GM12891 (cell line): Measurements from ENCODE around the gene DDX41.
A peak's percentile ranks its signal among the peaks of the same experiment; 100 is the strongest.

ENCODE experiments used
- DNase-seq: peaks from one replicate; pipeline ENCODE4 v3.0.0; 2011; ENCODE audit warnings: low spot score; ENCODE audit not compliant: insufficient read length
- FAIRE-seq: peaks from 2 replicates; lab custom pipeline; 2011; peaks lifted over from hg19 to GRCh38; lab: Jason Lieb, UNC
- PAX5 ChIP-seq: IDR thresholded peaks from 2 replicates; pipeline ENCODE4 v1.6.1; 2011; ENCODE audit warnings: low read length, moderate library complexity, mild to moderate bottlenecking; ENCODE audit not compliant: insufficient read depth, severe bottlenecking
- POLR2A ChIP-seq: IDR thresholded peaks from 2 replicates; pipeline ENCODE4 v1.6.1; 2011; ENCODE audit warnings: low read depth, low read length, control low read depth
- POLR2AphosphoS5 ChIP-seq: IDR thresholded peaks from 2 replicates; pipeline ENCODE4 v1.6.1; 2011; ENCODE audit warnings: low read depth, low read length, control low read depth
- POU2F2 ChIP-seq: IDR thresholded peaks from 2 replicates; pipeline ENCODE4 v1.6.1; 2011; ENCODE audit warnings: low read depth, mild to moderate bottlenecking, control low read depth, low read length, moderate library complexity
- SPI1 ChIP-seq: IDR thresholded peaks from 2 replicates; pipeline ENCODE4 v1.6.1; 2011; ENCODE audit warnings: low read depth, low read length, control low read depth
- TAF1 ChIP-seq: IDR thresholded peaks from 2 replicates; pipeline ENCODE4 v1.6.1; 2011; ENCODE audit warnings: low read depth, low read length, control low read depth

The DDX41 gene

GRCh38 chr5:177526191-177526590 lies 9.4 kb upstream of the DDX41 start:
- no peak for FAIRE-seq
- TF ChIP-seq POU2F2 (no peak), PAX5 (no peak), POLR2A (no peak), SPI1 (no peak), TAF1 (no peak), POLR2AphosphoS5 (no peak)
- DNase-seq, result no peak

- FAIRE-seq (no peak), DNase-seq (no peak)
- TF ChIP-seq POU2F2, result no peak
- TF ChIP-seq POLR2A, result no peak
Observed at GRCh38 chr5:177524941-177525655, 8.3 kb upstream of the DDX41 start.

- no peak for DNase-seq
- no peak for FAIRE-seq
- TF ChIP-seq SPI1 (no peak), TAF1 (no peak), POLR2AphosphoS5 (no peak), POLR2A (no peak)
Observed at GRCh38 chr5:177524539-177524900, 7.8 kb upstream of the DDX41 start.

GRCh38 chr5:177523711-177524538 lies 7.2 kb upstream of the DDX41 start:
- DNase-seq (no peak), FAIRE-seq (no peak)
- TF ChIP-seq SPI1, result no peak
- no peak for TF ChIP-seq POLR2AphosphoS5
- TF ChIP-seq TAF1, result no peak
- no peak for TF ChIP-seq POU2F2
- no peak for TF ChIP-seq POLR2A
- TF ChIP-seq PAX5, result no peak

GRCh38 chr5:177520916-177521513 lies 4.3 kb upstream of the DDX41 start:
- no peak for FAIRE-seq
- no peak for DNase-seq
- no peak for TF ChIP-seq POLR2AphosphoS5

- DNase-seq (no peak), FAIRE-seq (no peak)
- TF ChIP-seq SPI1, result no peak
Observed at GRCh38 chr5:177520271-177520670, 3.5 kb upstream of the DDX41 start.

GRCh38 chr5:177519463-177520235 lies 2.9 kb upstream of the DDX41 start:
- FAIRE-seq, result peak; percentile 28
- no peak for TF ChIP-seq POLR2A
- no peak for TF ChIP-seq POU2F2
- no peak for TF ChIP-seq PAX5
- no peak for TF ChIP-seq POLR2AphosphoS5
- no peak for TF ChIP-seq SPI1
- no peak for DNase-seq

GRCh38 chr5:177515580-177515979 lies 1.2 kb downstream of the DDX41 start:
- TF ChIP-seq POLR2A (no peak), TAF1 (no peak)
- FAIRE-seq (peak; percentile 35), DNase-seq (no peak)

GRCh38 chr5:177514541-177514940 lies 2.2 kb downstream of the DDX41 start:
- FAIRE-seq (no peak), DNase-seq (no peak)
- TF ChIP-seq POU2F2, result no peak
- TF ChIP-seq PAX5, result no peak
- TF ChIP-seq SPI1, result no peak
- no peak for TF ChIP-seq POLR2A
- TF ChIP-seq TAF1, result no peak
- TF ChIP-seq POLR2AphosphoS5, result no peak

- FAIRE-seq, result no peak
- no peak for DNase-seq
- TF ChIP-seq POLR2AphosphoS5 (no peak), SPI1 (no peak), POLR2A (no peak), PAX5 (no peak), TAF1 (no peak), POU2F2 (no peak)
Observed at GRCh38 chr5:177513500-177513899, 3.3 kb downstream of the DDX41 start.
